Suppressor macrophage treated with lipopolysaccharide for 1 hour (primary cell): ENCODE results near the gene ZNF688.
"Not testable (repeated sequence)": the region's sequence is repeated elsewhere in the genome, so short reads cannot be mapped to it uniquely, and the experiment has no call there.

ENCODE experiments used
- DNase-seq, 3 donors: peaks; one replicate each; pipeline ENCODE4 v3.0.0-alpha.2; 2020 to 2022

The ZNF688 gene

GRCh38 chr16:30571445-30572322, at the start of gene ZNF688:
ZNF688 (minus strand) TSS chr16:30571714; CDS start chr16:30571629, 85 bp downstream.
- peak; percentile 94 to 95 (median 95) for DNase-seq

GRCh38 chr16:30620169-30620568, 48.7 kb upstream of the ZNF688 start:
- DNase-seq: no peak

- no peak for DNase-seq
Observed at GRCh38 chr16:30619638-30620037, 48.1 kb upstream of the ZNF688 start.

GRCh38 chr16:30619202-30619601, 47.7 kb upstream of the ZNF688 start:
- peak in 1 of 3 donors; percentile 15 for DNase-seq

- DNase-seq: peak; percentile 78 to 86 (median 81)
Observed at GRCh38 chr16:30615358-30616091, 44.0 kb upstream of the ZNF688 start.

GRCh38 chr16:30609926-30610839, 38.7 kb upstream of the ZNF688 start, which contains the start of gene ZNF689:
ZNF689 (minus strand) TSS chr16:30610389; CDS start chr16:30610041, 348 bp downstream.
- peak; percentile 95 to 99 (median 98) for DNase-seq

- peak in 1 of 3 donors; percentile 21 for DNase-seq
Observed at GRCh38 chr16:30609002-30609925, 37.8 kb upstream of the ZNF688 start.

GRCh38 chr16:30606004-30606403, 34.5 kb upstream of the ZNF688 start:
- no peak for DNase-seq

GRCh38 chr16:30605158-30605557, 33.6 kb upstream of the ZNF688 start:
- DNase-seq: peak; percentile 42 to 64 (median 53)

GRCh38 chr16:30604316-30604947, 32.9 kb upstream of the ZNF688 start:
- no peak for DNase-seq

- no peak for DNase-seq
Observed at GRCh38 chr16:30603945-30604315, 32.4 kb upstream of the ZNF688 start.

- DNase-seq: peak; percentile 64 to 79 (median 79)
Observed at GRCh38 chr16:30602616-30603277, 31.2 kb upstream of the ZNF688 start.

GRCh38 chr16:30601966-30602365, 30.5 kb upstream of the ZNF688 start:
- DNase-seq: peak; percentile 49 to 56 (median 52)

- DNase-seq: no peak
Observed at GRCh38 chr16:30600929-30601328, 29.4 kb upstream of the ZNF688 start.

- no peak for DNase-seq
Observed at GRCh38 chr16:30600215-30600614, 28.7 kb upstream of the ZNF688 start.

GRCh38 chr16:30592871-30593270, 21.4 kb upstream of the ZNF688 start:
- DNase-seq: no peak

GRCh38 chr16:30590869-30591268, 19.4 kb upstream of the ZNF688 start:
- not testable (repeated sequence) for DNase-seq

- DNase-seq: not testable (repeated sequence)
Observed at GRCh38 chr16:30589582-30589981, 18.1 kb upstream of the ZNF688 start.

GRCh38 chr16:30588651-30589050, 17.1 kb upstream of the ZNF688 start:
- no peak for DNase-seq
